ENCODE results near the gene SEMA6B.

The SEMA6B gene

GRCh38 chr19:4522291-4523002 is 37.0 kb downstream of the SEMA6B start:
- no peak for DNase-seq

DNA sequence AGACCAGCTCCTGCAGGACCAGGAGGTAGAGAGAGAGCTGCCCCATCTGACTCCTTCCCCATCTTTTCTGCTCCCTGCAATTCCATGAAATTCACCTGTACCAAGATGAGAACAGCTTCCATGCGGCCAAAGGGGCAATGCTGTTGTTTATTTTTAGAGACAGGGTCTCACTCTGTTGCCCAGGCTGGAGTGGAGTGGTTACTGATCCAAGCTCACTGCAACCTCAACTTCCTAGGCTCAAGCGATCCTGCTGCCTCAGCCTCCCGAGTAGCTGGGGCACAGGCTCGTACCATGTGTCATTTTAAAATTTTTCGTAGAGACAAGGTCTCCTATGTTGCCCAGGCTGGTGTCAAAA is 37.6 kb downstream of the SEMA6B start:
- DNase-seq, result no peak

DNA sequence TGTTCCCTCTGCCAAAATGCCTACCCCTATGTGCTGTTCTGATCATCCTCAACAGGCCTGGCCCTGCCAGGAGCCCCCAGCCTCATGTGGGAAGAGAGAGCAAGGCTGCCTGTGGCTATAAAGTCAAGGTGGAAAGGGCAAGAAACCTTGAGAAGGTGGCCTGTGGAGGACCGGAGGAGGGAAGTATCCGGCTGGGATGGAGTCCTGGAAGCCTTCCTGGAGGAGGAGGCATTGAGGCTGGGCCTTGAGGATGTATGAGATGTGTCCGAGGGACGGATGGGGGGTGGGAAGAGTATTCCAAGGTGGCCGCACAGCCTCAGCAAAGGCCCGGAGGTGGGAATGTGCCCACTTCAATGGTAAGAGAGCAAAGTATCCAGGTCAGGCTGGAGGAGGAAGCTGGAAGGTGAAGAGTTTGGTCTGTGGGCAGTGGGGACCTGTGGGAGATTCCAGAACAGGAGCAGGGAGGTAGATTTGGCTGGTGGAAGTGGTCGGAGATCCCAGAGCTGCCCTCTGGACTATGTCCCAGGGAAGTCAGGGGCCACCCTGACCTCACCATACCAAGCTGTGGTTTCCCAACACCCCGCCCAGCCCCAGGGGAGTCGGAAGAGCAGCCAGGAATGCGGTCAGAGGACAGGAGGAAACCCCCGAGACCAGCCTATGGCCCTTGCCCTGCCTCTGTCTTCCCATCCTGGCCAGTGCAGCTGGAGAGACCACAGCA is 38.2 kb downstream of the SEMA6B start:
- DNase-seq, result no peak

- no peak for DNase-seq
These were observed 39.8 kb downstream of the SEMA6B start for GRCh38 chr19:4519521-4520277.

DNA sequence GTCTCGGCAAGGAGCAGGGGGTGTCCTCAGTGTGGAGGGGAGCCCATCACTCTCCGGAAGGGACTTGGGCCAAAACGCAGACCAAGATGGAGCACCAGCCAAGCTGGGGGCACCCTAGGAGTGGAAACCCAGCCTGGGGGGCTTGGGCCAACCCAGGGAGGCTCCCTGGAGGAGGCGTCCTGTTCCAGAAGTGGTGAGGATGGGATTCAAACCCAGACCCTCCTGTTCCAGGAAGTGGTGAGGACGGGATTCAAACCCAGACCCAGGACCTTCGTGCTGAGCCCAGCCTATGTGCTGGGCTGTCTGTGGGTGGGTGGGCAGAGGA is 40.4 kb downstream of the SEMA6B start:
- no peak for DNase-seq

DNA sequence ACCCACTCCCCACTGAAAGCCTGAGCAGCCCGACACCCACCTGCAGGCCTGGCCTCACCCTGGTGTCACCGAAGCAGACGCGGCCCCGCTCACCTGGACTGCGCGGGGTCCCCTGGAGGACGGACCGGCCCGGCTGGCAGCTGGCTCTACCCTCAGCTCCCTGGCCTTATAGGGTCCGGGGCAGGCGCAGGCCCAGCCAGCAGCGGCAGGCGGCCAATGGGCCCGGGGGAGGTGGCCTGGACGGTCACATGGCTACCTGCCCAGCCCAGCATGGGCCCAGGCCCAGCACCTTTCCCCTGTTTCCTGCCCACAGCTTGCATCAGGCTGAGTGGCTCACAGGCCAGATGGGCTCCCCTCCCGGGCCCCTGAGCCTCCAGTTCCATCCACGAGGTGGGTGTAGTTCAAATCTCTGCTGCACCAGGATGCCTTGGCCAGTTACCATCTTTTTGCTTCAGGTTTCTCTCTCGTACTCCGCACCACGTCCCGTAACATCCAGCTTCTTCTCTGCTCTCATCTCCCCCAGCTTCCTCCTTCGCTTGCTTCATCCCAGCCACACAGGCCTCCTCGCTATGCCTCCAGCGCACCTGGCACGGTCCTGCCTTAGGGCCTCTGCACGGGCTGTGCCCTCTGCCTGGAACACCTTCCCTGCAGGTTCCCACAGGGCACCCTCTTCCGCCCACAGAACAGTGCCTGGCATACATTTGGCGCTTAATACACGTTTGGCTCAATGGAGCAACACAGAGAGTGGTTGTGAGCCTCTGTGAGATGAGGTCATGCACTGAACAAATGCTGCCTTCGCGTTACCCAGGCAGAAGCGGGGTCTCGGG is 40.9 kb downstream of the SEMA6B start, which contains the start of gene PLIN4:
Gene PLIN4 (minus strand): TSS at position 142 of the 827 bp plus-strand sequence. CDS start 214 bp downstream, outside the sequence.
- no peak for DNase-seq

DNA sequence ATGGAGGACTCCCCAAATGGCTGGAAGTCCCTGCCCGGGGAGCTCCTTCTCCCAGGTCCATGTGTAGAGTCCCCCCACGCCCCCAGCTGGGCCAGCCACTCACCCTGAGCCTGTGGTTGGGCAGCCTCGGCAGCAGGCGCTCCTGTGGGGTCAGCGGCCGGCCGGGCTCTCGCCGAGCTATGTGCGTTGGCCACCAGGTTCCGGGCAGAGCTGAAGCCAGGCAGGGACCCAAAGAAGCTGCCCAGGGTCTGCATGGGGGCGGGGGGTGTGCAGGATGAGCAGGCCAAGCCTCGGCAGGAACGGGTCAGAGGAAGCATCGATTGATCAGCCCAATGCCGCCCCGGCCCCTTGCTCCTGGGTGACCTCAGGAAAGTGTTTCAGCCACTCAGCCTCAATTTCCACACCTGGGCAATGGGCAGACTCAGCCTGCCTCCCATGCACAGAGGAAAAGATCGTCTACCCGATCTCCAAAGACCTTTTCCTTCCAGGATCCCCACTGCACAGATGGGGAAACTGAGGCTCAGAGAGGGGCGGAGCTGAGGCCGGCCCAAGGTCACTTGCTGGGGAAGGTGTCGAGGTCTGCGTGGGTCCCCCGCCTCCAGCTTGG is 41.9 kb downstream of the SEMA6B start:
- no peak for DNase-seq

DNA sequence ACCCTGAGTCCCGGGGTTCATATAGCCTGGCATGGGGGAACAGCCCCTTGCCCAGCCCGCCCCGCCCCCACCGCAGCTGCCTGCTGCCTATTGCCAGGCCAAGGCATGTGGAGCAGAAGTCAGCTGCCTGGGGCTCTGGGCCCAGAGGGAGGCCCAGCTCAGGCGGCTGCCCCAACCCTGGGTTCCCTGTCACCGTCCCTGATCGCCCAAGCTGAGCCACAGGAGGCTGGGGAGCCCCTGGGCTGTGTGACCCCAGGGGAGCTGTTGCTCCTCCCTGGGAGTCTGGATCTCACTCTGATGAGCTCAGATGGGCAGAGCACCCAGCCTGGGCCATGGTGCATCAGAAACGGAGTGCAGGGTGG is 42.6 kb downstream of the SEMA6B start:
- no peak for DNase-seq

DNA sequence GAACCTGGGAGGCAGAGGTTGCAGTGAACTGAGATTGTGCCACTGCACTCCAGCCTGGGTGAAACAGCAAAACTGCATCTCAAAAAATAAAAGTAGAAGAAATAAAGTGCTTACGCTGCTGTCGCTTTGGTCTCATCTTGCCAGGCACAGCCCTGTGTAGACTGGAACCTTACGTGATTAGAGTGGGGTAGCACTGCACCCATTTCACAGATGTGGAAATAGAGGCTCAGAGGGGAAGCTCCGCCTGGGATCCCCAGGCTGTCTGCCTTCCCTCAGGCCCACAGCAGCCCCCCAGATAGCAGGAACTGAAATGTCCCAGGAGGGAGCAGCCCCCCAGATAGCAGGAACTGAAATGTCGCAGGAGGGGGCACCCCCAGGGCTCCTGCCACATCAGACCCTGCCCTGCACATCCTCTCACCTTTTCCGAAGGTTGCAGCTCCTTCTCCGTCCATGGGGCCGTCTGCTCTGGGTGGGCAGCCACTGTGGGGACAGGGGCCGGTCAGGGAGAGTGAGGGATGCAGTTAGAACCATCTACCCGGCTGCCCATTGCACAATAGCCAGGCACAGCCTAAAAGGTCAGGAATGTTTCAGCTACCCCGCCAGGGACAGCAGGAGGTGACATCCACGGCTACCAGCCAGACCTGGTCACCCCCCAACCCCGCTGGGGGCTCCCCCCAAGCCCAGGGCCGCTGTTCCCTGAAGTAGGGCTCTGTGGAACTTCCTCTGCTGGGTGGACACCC is 43.1 kb downstream of the SEMA6B start:
- no peak for DNase-seq

GRCh38 chr19:4515732-4516131 is 43.8 kb downstream of the SEMA6B start:
- no peak for DNase-seq

- no peak for DNase-seq
These were observed 46.2 kb downstream of the SEMA6B start for GRCh38 chr19:4513248-4513647.

- no peak for DNase-seq
These were observed 47.4 kb downstream of the SEMA6B start for GRCh38 chr19:4512070-4512469.

DNA sequence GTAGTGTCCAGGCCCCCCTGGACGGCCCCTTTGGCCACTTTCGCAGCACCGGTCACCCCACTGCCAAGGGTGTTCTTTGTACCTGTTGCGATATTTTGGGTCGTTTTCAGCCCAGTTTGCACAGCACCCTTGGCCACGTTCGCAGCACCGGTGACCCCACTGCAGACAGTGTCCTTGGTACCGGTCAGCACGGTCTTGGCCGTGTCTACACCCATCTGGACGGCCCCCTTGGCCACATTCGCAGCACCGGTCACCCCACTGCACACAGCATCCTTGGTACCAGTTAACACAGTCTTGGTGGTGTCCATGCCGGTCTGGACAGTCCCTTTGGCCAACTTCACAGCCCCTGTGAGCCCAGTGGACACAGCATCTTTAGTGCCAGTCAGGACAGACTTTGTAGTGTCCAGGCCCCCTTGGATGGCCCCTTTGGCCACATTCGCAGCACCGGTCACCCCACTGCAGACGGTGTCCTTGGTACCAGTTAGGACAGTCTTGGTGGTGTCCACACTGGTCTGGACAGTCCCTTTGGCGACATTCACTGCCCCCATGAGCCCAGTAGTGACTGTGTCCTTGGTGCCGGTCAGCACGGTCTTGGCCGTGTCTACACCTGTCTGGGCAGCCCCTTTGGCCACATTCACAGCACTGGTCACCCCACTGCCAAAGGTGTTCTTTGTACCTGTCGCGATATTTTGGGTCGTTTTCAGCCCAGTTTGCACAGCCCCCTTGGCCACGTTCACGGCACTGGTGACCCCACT is 48.0 kb downstream of the SEMA6B start:
- DNase-seq, result no peak

DNA sequence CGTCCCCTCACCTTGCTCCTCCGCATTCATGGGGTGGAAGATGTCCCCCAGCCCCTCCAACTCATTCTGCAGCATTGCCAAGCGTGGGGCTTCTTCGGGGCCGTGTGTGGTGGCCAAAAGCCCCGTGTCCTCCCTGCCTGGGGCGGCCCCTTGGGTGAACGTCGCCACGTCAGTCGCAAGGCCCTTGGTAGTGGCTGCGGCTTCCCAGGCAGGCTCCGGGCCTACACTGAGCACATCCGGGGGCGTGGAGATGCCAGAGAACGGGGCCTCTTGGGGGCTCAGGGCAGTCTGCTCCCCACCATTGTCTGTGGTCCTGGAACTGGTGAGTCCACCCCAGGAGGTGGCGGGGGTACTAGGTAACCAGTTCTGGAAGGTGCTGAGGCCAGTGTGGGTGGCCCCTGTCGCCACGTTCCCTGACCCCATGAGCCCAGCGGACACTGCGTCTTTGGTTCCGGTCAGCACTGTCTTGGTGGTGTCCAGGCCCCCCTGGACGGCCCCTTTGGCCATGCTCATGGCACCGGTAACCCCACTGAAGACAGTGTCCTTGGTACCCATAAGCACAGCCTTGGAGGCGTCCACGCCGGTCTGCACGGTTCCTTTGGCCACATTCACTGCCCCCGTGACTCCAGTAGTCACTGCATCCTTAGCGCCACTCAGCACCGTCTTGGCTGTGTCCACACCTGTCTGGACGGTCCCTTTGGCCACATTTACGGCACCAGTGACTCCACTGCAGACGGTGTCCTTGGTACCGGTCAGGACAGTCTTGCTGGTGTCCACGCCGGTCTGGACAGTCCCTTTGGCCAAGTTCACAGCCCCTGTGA is 48.8 kb downstream of the SEMA6B start:
- no peak for DNase-seq

GRCh38 chr19:4508698-4509097 is 50.8 kb downstream of the SEMA6B start:
- DNase-seq, result no peak

GRCh38 chr19:4507804-4508203 is 51.7 kb downstream of the SEMA6B start:
- no peak for DNase-seq

DNA sequence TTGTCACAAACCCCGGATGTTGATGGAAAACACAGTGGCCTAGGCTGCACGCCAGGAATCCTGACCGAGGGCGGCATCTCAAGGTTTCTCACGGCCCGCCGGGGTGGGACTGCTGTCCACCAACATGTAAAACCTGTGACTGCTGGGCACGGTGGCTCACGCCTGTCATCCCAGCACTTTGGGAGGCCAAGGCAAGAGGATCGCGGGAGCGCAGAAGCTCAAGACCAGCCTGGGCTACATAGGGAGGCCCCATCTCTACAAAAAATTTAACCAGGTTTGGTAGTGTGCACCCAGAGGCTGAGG is 52.4 kb downstream of the SEMA6B start:
- no peak for DNase-seq

GRCh38 chr19:4506449-4507149 is 52.9 kb downstream of the SEMA6B start:
- no peak for DNase-seq

GRCh38 chr19:4505570-4506448 is 53.7 kb downstream of the SEMA6B start:
- DNase-seq, result no peak
